Measurements from ENCODE around the gene ATP2B2.

ATP2B2 gene

DNA sequence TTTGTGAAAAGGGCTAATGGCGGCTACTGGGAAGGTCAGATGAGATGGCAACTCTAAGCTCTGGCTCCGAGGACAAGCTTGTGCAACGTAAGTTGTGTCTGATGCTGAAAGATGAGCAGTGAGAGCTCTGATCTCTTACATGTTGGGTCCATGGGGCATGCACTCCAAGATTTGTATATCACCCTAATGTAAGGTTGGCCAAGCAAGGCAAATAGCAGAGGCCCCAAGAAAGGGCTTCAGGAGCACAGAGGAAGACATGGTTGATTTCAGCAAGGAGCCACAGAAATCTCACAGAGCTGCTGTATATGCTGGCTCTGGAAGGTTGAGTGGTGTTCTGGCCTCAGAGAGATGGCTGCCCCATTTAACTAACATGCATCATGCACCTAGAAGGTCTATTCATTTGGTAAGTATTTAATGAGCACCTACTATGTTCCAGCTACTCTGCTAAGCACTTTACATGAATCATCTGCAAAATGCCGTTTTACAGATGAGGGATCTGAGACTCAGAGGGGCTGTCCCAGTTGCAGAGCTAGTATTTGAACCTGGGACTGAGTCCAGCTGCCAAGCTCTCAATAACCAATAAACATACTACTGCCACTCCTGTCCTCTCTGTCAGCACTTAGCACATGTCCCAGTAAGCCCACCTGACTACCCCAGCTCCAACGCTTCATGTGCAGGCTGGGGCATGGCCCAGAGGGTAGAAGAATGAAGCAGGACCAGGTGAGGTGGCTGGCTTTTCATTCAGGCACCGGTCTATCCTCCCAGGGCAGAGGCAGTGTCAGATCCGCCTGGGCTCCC is 27.8 kb upstream of the ATP2B2 start:
- no peak for DNase-seq (ENCODE audit: low read depth, low spot score)
- H3K4me3 ChIP-seq (ENCODE audit: low read length): no peak overlapping the region

DNA sequence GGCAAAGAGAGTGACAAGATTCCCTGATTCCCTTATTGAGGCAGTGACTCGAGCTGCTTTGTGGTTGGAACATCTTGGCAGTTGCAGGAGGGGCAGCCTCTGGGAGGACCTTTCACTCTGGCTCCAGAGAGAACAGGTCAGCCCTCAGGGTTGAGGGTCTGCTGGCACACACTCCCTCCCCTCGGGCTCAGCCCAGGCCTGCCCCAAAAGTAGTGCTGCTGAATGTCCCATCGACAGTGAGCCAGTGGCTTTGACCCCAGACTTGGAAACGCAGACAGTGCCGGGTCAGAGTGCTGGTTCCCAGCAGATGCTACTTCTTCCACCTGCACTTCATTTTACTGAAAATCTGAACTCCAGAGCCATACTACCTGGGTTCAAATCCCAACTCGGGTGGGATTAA is 25.6 kb upstream of the ATP2B2 start:
- no peak for DNase-seq (ENCODE audit: low read depth, low spot score)
- no peak overlapping the region for H3K4me3 ChIP-seq (ENCODE audit: low read length)

DNA sequence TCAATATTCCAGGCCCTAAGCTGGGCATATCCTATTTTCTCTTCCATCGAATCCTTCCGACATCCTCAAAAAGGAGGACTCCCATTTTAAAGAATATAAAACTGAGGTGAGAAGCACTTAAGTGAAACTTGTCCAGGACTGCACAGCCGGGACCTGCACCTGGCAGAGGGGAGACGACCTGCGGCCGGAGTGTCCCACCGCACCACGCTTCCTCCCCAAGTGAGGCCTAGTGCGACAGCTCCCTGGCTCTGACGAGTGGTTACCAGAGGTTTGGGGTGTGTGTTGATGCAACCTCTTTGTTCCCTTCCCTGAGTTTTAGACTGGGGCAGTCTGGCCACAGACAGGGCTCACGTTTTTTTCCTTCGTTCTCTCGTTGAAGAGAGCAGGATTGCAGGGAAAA is 24.9 kb upstream of the ATP2B2 start:
- DNase-seq (ENCODE audit: low read depth, low spot score): no peak
- no peak overlapping the region for H3K4me3 ChIP-seq (ENCODE audit: low read length)

DNA sequence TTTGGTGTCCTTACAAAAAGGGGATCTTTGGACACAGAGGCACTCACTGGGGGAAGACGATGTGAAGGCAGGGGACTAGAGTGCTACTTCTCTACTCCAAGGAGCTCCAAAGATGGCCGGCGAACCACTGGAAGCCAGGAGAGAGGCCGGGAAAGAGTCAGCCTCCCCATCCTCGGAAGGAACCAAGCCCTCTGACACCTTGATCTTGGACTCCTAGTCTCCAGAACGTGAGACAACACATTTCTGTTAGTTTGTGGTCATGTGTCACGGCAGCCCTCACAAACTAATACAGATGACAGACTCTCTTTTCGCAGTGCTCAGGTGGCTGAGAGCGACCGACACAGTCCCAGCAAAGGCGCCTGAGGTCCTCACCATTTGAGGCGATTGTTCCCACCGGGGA is 24.4 kb upstream of the ATP2B2 start:
- H3K4me3 ChIP-seq (ENCODE audit: low read length): no peak overlapping the region
- no peak for DNase-seq (ENCODE audit: low read depth, low spot score)

DNA sequence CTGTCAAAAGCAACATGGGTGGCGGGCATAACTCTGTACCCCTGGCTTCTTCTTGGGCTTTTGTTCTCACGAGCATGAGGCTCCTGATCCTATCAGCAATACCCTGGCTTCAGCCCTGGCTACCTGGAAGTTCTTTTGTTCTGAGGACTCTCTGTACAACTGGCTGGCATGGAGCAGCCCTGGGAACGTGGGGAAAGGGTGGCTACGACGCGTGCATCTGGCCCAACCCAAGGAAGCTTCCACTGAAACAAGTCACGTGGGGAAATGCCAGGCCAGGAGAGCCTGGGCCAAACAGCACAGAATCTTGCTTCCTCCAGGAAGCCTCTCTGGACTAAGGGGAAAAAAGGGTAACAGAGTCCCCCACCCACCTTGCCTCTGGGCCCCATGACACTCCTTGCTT is 22.7 kb upstream of the ATP2B2 start:
- no peak for DNase-seq (ENCODE audit: low read depth, low spot score)
- H3K4me3 ChIP-seq (ENCODE audit: low read length): no peak overlapping the region

DNA sequence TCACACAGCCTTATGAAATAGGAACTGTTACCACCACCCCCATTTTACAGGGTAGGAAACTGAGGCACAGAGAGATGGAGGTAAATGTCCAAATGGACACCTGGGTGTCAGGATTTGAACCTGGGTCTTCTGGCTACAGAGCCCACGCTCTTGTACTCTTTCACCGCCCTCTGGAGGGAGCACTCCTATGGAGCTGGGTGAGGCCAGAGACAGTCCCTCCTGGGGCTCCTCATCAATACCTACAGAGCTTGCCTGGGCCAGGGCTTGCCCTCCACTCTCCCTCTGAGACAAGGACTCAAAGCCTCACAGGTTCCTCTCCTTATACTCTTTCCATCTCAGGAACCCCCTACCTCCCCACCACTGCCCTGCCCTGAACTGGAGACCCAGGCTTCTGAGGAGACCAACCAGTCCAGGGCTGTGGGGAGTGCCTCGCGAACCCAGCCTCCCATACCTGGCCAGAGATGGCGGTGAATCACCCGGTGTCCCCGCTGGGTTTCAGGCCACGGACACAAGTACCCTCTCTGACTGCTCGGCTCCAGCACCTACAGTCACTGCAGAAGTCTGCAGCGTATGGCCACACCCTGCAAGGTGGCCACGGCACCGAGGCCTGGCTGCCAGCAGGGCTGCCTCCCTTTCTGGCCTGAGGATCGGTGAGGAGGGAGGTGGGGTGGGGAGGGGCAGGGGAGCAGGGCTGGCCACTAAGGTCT is 22.1 kb upstream of the ATP2B2 start:
- H3K4me3 ChIP-seq (ENCODE audit: low read length): no peak overlapping the region
- DNase-seq (ENCODE audit: low read depth, low spot score): no peak

DNA sequence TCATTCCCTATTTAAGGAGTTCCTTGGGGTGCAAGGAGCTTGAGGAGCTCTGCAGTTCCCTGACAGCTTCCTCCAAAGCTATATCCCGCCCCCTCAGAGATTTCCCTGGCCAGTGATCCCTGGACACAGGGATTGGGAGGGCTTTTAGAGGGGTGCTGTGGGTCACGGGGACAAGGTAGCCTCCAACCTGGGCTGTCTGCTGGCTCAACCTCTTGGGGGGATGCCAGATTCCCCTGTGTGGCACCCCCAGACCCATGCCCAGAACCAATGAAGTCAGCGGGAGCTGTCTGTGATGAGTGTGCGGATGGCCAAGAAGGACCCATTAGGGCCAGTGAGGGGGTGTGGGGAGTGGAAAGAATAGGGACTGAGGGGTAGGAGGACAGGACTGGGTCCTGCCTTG is 21.0 kb upstream of the ATP2B2 start:
- DNase-seq (ENCODE audit: low read depth, low spot score): no peak
- no peak overlapping the region for H3K4me3 ChIP-seq (ENCODE audit: low read length)

DNA sequence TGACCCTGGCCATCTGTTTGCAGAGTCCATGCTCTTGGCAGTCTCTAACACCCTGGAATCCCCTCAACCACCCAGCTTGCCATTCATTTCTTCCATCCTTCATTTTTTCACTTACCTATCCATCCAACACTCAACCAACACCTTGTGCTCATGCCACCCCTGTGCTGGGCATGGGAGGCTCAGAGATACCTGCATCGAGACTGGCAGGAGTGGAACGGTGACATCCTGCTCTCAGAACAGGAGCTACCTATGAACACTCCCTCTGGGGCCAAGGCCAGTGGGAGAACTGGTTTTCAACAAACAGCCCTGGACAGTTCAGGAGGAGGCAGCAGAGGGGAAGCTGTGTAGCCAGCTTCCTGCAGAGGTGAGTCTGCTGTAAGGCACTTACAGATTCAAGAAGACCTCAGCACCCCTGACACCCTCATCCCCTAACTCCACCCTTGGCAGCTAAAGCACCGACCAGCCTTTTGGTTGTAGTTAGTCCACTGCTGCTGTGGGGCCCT is 19.5 kb upstream of the ATP2B2 start:
- no peak overlapping the region for H3K4me3 ChIP-seq (ENCODE audit: low read length)
- DNase-seq (ENCODE audit: low read depth, low spot score): no peak

DNA sequence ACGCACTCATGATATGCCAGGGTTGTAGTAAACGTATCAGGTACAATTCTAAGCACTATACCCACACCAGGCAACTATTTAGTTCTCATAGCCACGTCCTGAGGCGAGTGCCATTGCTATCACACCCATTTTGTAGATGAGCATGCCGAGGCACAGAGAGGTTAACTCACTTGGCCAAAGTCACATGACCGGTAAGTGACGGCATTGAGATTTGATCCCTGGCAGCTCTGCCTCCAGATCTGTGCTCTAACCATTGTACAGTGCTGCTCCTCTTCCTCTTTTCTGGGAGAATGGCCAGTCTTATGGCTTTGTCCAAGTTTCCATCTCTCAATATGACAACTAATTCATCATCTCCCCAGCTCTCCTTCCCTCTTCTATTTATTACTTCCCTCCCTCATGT is 18.9 kb upstream of the ATP2B2 start:
- DNase-seq (ENCODE audit: low read depth, low spot score): no peak
- H3K4me3 ChIP-seq (ENCODE audit: low read length): no peak overlapping the region

DNA sequence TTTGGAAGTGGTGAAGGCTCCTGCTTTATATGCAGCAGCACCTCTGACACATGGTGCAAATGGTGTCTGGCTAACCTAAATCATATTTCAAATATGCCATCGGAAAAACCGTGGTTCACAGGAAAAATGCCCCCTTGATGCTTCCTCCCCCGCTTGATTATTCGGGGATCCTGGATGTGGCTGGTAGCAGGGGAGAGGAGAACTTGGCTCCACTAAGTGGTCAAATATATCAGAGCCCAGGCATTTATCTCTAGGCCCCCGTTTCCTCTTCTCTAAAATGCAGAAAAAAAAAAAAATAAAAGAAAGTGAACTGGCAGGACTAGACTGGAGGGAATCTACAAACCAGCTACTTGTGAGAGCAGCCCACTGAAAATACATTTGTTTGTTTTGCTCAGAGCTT is 18.2 kb upstream of the ATP2B2 start:
- no peak overlapping the region for H3K4me3 ChIP-seq (ENCODE audit: low read length)
- no peak for DNase-seq (ENCODE audit: low read depth, low spot score)

DNA sequence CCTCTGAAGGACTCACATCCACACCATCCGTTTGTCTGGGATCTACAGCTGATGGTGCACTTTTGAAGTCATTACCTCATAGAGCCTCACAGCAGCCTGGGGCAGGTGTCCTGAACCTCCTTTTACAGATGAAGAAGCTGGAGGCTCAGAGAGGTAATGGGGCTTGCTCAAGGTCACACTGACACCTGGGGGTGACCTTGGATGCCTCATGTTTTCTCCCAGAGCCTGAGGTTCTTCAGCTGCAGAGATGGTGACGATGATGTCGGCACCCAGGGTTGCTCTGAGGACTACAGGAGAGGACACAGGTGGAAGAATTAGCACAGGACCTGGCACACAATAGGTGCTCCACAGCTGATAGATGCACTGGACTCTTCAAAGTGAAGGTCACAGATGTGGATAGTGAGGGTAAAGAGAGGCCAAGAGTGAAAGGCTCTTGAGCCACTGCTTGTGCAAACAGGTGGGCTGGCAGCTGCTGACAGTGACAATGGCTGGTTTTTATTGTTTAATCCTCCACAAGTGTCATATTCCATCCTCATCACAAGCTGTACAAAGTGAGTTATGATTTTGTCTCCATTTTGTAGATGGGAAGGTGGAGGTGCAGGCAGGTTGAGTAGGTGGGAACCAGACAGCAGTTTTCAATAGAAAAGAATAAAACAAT is 17.4 kb upstream of the ATP2B2 start:
- DNase-seq (ENCODE audit: low read depth, low spot score): no peak
- no peak overlapping the region for H3K4me3 ChIP-seq (ENCODE audit: low read length)

DNA sequence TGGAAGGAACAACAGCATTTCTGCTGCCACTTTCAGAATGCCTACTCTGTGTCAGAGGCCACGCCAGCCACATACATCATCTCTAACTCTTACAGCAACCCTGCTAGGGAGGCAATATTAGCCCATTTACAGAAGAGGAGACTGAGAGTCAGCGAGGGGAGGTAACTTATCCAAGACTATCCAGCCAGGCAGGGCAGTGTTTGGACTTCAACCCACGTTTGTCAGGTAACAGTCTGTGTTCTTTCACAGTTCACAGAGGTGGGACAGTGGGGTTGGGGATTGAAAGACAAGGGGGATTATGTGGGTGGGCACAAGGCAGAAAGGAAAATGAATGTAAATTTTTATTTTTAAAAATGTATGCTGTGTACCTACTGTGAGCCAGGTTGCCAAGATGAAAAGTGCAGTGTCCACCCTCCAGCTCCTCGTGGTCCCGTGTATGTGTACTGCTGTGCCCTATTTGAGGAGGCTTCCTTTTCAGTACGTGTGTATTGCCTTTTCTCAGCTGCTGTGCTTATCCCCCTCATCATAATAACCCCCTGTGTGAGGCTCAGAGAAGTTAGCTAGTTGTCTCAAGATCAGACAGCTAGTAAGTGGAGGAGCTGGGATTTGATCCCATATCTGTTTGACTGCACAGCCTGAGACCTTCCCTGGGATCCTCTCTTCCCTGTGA is 16.5 kb upstream of the ATP2B2 start:
- DNase-seq (ENCODE audit: low read depth, low spot score): no peak
- H3K4me3 ChIP-seq (ENCODE audit: low read length): no peak overlapping the region

DNA sequence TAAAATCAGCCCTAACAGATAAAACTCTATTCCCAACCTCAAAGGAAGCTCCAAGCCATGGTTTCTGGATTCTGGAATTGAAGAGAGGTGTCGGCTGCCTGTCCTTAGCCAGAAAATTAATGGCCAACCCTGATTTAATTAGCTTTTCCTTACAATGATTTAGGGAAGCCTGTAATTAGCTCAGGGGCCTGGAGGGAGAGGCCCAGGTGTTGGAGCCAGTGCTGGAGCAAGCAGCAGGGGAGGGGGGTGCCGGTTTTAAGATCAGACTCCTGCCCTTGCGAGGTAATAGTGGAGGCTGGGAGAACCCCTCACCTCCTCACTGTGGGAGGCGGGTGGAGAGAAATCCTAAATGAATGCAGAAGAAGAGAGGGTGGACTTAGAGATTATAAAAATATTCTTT is 14.7 kb upstream of the ATP2B2 start:
- H3K4me3 ChIP-seq (ENCODE audit: low read length): no peak overlapping the region
- DNase-seq (ENCODE audit: low read depth, low spot score): no peak

DNA sequence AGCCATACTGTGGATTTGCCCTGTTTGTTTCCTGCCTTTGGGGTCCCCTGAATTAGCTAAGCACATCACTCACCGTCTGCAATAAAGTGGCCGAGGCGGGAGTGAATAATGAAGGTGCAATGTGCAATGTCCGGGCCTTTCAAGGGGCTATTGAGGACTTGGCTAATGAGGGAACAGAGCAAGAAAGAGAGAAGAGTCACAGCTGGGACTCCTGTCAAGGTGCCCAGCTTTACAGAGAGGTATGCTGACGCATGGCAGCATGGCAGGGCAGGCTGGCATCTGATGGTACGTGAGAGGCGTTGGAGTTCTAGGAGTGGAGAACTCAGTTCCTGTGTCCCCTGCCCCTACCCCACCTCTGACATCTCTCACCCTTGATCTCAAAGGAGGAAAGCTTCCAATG is 13.8 kb upstream of the ATP2B2 start:
- no peak overlapping the region for H3K4me3 ChIP-seq (ENCODE audit: low read length)
- DNase-seq (ENCODE audit: low read depth, low spot score): no peak

DNA sequence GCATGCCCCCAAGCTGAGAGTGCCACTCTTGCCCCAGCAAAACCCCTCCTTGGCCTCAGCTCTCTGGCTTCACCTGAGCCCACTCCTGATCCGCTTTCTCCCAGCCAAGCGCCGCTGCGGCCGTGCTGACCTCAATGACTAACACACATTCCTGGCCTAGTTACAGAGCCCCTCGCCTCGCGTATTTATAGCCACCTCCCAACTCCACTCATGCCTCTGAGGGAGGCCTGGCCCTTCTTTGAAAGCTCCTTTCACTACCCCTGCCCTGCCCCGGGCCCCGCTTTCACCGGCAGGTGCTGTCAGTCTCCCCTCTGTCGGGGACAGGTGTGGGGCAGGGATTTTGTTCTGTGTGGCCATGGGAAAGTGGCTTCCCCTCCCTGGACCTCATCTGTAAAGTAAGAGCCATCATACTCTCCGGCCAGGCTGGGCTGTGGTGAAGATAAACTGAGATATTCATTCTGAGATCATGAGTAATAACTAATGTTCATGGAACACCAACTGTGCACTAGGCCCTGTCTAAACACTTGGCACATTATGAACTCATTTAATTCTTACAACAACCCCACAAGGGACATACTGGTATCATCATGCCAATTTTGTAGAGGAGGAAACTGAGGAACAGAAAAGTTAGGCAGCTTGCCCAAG is 13.2 kb upstream of the ATP2B2 start:
- no peak for DNase-seq (ENCODE audit: low read depth, low spot score)
- H3K4me3 ChIP-seq (ENCODE audit: low read length): no peak overlapping the region

DNA sequence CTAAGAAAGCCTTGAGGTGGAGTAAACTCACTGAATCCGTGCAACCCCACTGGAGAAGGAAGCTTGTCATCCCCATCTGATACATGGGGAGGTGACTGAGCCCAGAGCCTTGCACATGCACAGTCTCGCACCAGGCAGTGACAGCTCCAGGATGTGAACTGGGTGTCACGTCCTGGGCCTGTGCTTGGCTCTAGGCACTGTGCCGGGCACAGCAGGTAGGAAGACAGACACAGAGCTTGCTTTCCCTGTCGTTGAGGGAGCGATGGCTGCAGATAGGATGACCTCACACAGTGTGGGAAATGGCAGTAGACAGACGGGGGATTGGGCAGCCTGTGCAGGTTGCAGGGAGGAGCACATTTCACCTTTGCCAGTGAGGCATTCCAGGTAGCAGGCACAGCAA is 12.2 kb upstream of the ATP2B2 start:
- no peak overlapping the region for H3K4me3 ChIP-seq (ENCODE audit: low read length)
- DNase-seq (ENCODE audit: low read depth, low spot score): no peak

DNA sequence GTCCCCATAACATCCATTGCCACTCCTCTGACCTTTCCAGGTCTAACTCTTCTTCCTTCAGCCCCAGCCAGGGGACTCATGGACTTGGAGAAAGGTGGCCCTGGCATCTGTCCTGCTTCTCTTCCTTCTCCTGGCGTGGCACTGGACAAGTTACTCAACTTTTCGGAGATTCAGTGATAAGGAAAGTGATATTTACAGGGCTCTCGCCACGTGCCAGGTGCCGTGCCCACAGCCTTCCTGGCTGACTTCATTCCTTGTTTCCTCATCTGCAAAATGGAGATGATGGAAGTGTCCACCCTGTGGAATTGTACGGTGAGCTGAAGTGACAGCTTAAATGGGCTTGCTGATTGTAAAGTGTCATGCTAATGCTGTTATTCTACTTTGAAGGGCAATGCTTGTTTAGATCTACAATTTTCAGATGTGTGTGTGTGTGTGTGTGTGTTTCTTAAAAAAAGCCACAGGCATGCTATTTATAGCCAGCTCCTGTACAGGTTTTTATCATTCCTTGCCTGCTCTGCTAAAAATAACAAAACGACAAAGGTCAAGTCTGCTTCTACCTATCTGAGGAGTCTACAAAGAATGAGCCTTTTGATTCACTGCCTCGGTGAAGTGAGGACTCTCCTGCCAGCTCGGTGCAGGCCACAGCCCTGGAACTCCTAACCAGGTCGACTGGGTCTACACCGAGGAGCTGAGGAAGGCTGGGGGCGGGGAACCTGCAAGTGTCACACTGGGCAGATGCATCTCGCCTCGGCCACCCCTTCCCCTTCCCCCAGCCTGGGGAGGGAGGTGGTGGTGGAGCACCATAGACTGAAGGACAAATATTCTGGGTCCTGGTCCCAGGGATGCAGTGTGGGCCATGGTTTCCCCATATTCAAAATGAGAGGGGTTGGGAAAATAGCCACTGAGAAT is 11.4 kb upstream of the ATP2B2 start:
- no peak for DNase-seq (ENCODE audit: low read depth, low spot score)
- no peak overlapping the region for H3K4me3 ChIP-seq (ENCODE audit: low read length)

DNA sequence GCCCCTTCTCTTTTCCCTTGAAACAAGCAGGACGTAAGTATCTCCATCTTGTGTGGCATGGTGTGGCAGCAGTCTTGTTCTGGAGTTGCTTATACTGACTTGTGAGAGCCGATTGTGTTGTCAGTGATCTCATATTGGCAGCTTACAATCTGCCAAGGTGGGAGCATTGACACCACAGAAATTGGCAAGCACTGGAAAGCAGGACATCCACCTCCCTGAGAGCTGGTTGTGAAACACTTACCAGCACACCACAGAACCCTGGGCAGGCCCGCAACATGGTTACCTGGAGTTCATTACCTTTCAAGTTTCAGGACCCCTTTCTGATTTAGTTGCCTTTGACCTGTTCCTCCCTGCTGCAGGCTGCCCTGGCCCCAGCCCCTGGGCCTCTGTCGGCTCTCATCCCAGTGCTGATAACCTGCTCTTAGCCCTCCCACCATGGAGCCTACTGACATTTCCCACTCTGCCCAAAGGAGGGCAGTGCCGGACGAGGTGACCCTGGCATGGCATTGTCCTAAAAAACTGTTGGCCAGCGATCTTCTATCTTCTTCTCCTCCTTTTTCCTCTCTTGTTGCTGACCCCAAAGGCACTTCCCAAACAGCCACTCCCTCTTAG is 10.6 kb upstream of the ATP2B2 start:
- no peak overlapping the region for H3K4me3 ChIP-seq (ENCODE audit: low read length)
- no peak for DNase-seq (ENCODE audit: low read depth, low spot score)
